HG03159 (cell line): Measurements from ENCODE around the gene PRDM11.
"Not testable (repeated sequence)": the region's sequence is repeated elsewhere in the genome, so short reads cannot be mapped to it uniquely, and the experiment has no call there.

Experiments used
- ATAC-seq: cut with Tn5 transposase; IDR thresholded peaks from one replicate; pipeline ENCODE4 v1.9.1; 2021; ENCODE audit warnings: mild to moderate bottlenecking, moderate library complexity; ENCODE audit not compliant: unreplicated experiment

The PRDM11 gene

GRCh38 chr11:45229401-45230020 lies 83.1 kb downstream of the PRDM11 start:
- no peak for ATAC-seq

GRCh38 chr11:45232341-45233080 lies 86.1 kb downstream of the PRDM11 start:
- ATAC-seq, result no peak

GRCh38 chr11:45233121-45233803 lies 86.8 kb downstream of the PRDM11 start:
- peak; percentile 82 for ATAC-seq

- peak; percentile 15 for ATAC-seq
These were observed 87.3 kb downstream of the PRDM11 start for GRCh38 chr11:45233804-45234170.

- ATAC-seq, result no peak
These were observed 88.0 kb downstream of the PRDM11 start for GRCh38 chr11:45234306-45235006.

- no peak for ATAC-seq
These were observed 91.4 kb downstream of the PRDM11 start for GRCh38 chr11:45237711-45238315.

GRCh38 chr11:45238724-45239123 lies 92.3 kb downstream of the PRDM11 start:
- no peak for ATAC-seq

- ATAC-seq, result no peak
These were observed 93.3 kb downstream of the PRDM11 start for GRCh38 chr11:45239733-45240132.

- ATAC-seq, result no peak
These were observed 97.5 kb downstream of the PRDM11 start for GRCh38 chr11:45243967-45244366.

GRCh38 chr11:45245218-45246045 lies 99.0 kb downstream of the PRDM11 start:
- ATAC-seq, result no peak

- ATAC-seq, result no peak
These were observed 99.8 kb downstream of the PRDM11 start for GRCh38 chr11:45246241-45246640.

GRCh38 chr11:45247433-45247832 lies 101.0 kb downstream of the PRDM11 start:
- no peak for ATAC-seq

GRCh38 chr11:45248501-45249011 lies 102.1 kb downstream of the PRDM11 start:
- ATAC-seq, result no peak

- ATAC-seq, result not testable (repeated sequence)
These were observed 102.9 kb downstream of the PRDM11 start for GRCh38 chr11:45249372-45249771.

- no peak for ATAC-seq
These were observed 103.7 kb downstream of the PRDM11 start for GRCh38 chr11:45250035-45250718.

GRCh38 chr11:45252134-45252856 lies 105.9 kb downstream of the PRDM11 start:
- ATAC-seq, result peak; percentile 57

- ATAC-seq, result no peak
These were observed 106.4 kb downstream of the PRDM11 start for GRCh38 chr11:45252877-45253276.

- no peak for ATAC-seq
These were observed 107.2 kb downstream of the PRDM11 start for GRCh38 chr11:45253640-45254039.

- ATAC-seq, result no peak
These were observed 107.6 kb downstream of the PRDM11 start for GRCh38 chr11:45254070-45254469.
